BE2C (cell line): ENCODE measurements around the gene LSS.

Source experiments
- DNase-seq: peaks from one replicate; pipeline ENCODE4 v3.0.0-alpha.2; 2020
- H3K27me3 ChIP-seq: fragments of 250-450 bp; sonication (Bioruptor Pico); 2 replicates; pipeline ENCODE4 v1.5.1; 2020; ENCODE audit warnings: mild to moderate bottlenecking
- H3K36me3 ChIP-seq: fragments of 250-450 bp; sonication (Bioruptor Pico); 2 replicates; pipeline ENCODE4 v1.5.1; 2020; ENCODE audit warnings: mild to moderate bottlenecking
- H3K4me1 ChIP-seq: fragments of 250-450 bp; sonication (Bioruptor Pico); 2 replicates; pipeline ENCODE4 v1.5.1; 2020
- H3K4me3 ChIP-seq: 2 replicates; pipeline ENCODE4 v1.5.1; 2011; ENCODE audit warnings: low read depth, low read length
- H3K9me3 ChIP-seq: fragments of 250-450 bp; sonication (Bioruptor Pico); 2 replicates; pipeline ENCODE4 v1.5.1; 2020
- CTCF ChIP-seq: IDR thresholded peaks from 2 replicates; pipeline ENCODE4 v1.5.1; 2012; ENCODE audit warnings: mild to moderate bottlenecking, low read depth, low read length

LSS gene

DNA sequence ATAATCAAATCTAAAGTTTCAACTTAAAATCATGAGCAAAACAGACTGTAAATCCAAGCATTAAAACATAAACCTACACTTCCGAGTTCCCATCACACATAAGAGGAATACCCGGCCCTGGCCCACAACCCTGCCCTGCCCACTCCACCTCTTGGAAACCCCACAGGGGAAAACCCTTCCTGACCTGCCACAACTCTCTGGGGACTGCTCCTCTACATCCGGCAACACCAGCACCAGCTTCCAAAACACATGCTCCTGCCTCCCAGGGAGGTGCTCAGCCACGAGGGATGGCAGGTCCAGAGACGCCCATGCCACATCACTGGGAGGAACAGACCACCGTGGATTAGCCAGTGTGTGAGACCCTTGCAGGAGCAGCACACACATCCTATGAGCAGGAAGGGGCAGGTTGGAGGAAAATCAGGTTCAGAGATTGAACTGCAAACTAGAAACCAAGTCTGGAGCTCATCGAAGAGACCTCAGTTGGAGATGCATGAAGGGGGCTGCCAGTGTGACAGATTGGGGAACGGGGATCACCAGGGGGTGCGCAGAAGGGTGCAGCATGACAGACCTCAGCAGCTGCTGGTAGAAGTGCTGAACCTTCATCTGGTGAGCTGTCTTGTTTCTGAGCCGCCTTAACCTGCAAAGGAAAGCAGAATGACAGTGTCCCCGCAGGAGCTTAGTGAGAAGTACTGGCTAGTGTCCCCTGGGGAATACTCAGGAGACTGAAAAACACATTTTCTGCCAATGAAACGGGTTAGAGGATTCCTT, 25.8 kb upstream of the LSS start:
- no peaks in the 10 kb centered on the region; the same call in 1 of the 2 replicates for H3K9me3 ChIP-seq
- no peak for TF ChIP-seq CTCF
- no peaks in the 10 kb centered on the region for H3K27me3 ChIP-seq
- no peak for DNase-seq
- no peak overlapping the region for H3K4me3 ChIP-seq
- H3K4me1 ChIP-seq = peaks cover 3% of the 10 kb centered on the region; the same call in 1 of the 2 replicates
- peaks cover 88% of the 10 kb centered on the region for H3K36me3 ChIP-seq

DNA sequence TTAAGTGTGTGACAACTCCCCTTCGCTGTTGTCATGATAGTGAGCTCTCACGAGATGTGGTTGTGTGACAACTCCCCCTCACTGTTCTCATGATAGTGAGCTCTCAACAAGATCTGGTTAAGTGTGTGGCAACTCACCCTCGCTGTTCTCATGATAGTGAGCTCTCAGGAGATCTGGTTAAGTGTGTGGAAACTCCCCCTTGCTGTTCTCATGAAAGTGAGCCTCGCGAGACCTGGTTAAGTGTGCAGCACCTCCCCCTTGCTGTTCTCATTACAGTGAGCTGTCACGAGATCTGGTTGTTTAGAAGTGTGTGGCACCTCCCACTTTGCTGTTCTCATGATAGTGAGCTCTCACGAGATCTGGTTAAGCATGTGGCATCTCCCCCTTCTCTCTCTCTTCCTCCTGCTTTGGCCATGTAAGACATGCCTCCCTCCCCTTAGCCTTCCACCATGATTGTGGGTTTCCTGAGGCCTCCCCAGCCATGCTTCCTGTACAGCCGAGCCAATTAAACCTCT, 25.1 kb upstream of the LSS start:
- peak; percentile 69 for DNase-seq
- TF ChIP-seq CTCF = no peak
- Histone ChIP-seq H3K9me3 (no peaks in the 10 kb centered on the region; the same call in 1 of the 2 replicates), H3K36me3 (peaks cover 88% of the 10 kb centered on the region), H3K27me3 (no peaks in the 10 kb centered on the region), H3K4me3 (no peak overlapping the region), H3K4me1 (peaks cover 3% of the 10 kb centered on the region; the same call in 1 of the 2 replicates)

- Histone ChIP-seq H3K27me3 (no peaks in the 10 kb centered on the region), H3K9me3 (no peaks in the 10 kb centered on the region; the same call in 1 of the 2 replicates), H3K4me1 (peaks cover 3% of the 10 kb centered on the region; the same call in 1 of the 2 replicates), H3K4me3 (no peak overlapping the region), H3K36me3 (peaks cover 84% of the 10 kb centered on the region)
- no peak for DNase-seq
- no peak for TF ChIP-seq CTCF
Measured at GRCh38 chr21:46252840-46253239, 24.3 kb upstream of the LSS start.

- Histone ChIP-seq H3K36me3 (peaks cover 83% of the 10 kb centered on the region), H3K27me3 (no peaks in the 10 kb centered on the region), H3K4me3 (no peak overlapping the region), H3K4me1 (peaks cover 3% of the 10 kb centered on the region; the same call in 1 of the 2 replicates), H3K9me3 (no peaks in the 10 kb centered on the region; the same call in 1 of the 2 replicates)
- DNase-seq = no peak
- TF ChIP-seq CTCF = no peak
Measured at GRCh38 chr21:46250146-46250725, 21.7 kb upstream of the LSS start.

GRCh38 chr21:46248827-46249226, 20.3 kb upstream of the LSS start:
- H3K4me1 ChIP-seq = peaks cover under 1% of the 10 kb centered on the region; the same call in 1 of the 2 replicates
- no peak for TF ChIP-seq CTCF
- DNase-seq = no peak

DNA sequence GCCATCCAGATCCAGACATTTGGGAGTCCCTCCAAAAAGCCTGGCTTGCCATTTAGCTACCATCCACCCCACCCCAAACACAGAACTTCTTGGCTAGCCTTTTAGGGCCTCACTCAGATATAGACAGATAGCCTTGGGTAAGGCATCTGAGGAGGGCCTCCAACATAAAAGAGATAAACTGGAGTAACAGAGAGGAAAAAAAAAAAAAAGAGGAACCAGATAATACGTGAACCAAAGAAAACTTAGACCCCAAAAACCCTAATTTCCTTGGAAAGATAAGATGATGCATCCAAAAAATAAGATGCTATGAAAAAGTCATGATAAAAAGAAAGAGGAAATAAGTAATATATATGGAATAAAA, 19.8 kb upstream of the LSS start:
- H3K9me3 ChIP-seq = no peaks in the 10 kb centered on the region; the same call in 1 of the 2 replicates
- no peak overlapping the region for H3K4me3 ChIP-seq
- no peaks in the 10 kb centered on the region for H3K27me3 ChIP-seq
- TF ChIP-seq CTCF = no peak
- H3K36me3 ChIP-seq = peaks cover 86% of the 10 kb centered on the region
- no peak for DNase-seq
- H3K4me1 ChIP-seq = peaks cover 1% of the 10 kb centered on the region; the same call in 1 of the 2 replicates

More at GRCh38 chr21:46248827-46249226, 20.3 kb upstream of the LSS start:
- no peaks in the 10 kb centered on the region; the same call in 1 of the 2 replicates for H3K9me3 ChIP-seq
- peaks cover 83% of the 10 kb centered on the region for H3K36me3 ChIP-seq
- H3K4me3 ChIP-seq = no peak overlapping the region
- H3K27me3 ChIP-seq = no peaks in the 10 kb centered on the region
